T-cell (primary cell): ENCODE results near the gene MCHR1. TPM values are rescaled to one million over a fixed set of nuclear protein-coding genes. Genes with fewer than 3 reads are reported as not detected.

Source experiments
- ATAC-seq, 4 experiments: fragments of 200-7000 bp in 3 of 4; fragments of 150-1000 bp in 1 of 4; cut with Tn5 transposase; replicated peaks in 1 of 4; 1 replicate in 3 of 4; 2 replicates in 1 of 4; pipeline ENCODE4 v1.10.0; 2021; ENCODE audit warnings: moderate library complexity in 3 of 4, mild to moderate bottlenecking in 2 of 4, moderate number of reproducible peaks in 1 of 4
- CTCF ChIA-PET, 2 donors: fragments of 300-600 bp; sonication (Branson Sonifier 250); formaldehyde crosslinking; loops; one replicate each; lab custom pipeline; 2022; ENCODE audit warnings: antibody characterized with exemption in 2 of 2; lab: Charles Lee
- POLR2A ChIA-PET, 2 donors: fragments of 300-600 bp; sonication (Branson Sonifier 250); formaldehyde crosslinking; loops; one replicate each; lab custom pipeline; 2022; ENCODE audit warnings: antibody characterized with exemption in 2 of 2; lab: Charles Lee
- DNase-seq, 35 experiments: peaks; one replicate each; pipeline versions ENCODE4 v3.0.0 to v3.0.0-alpha.2; 2013 to 2023
- H3K27ac ChIP-seq: one replicate; pipeline ENCODE4 v1.5.1; 2013; ENCODE audit warnings: low read length
- H3K27me3 ChIP-seq, 2 experiments: replicated peaks in 1 of 2; 1 replicate in 1 of 2; 2 replicates in 1 of 2; pipeline versions ENCODE4 v1.6.1 to v1.7.0; 2013; ENCODE audit warnings: low read length in 1 of 2, mixed read lengths in 1 of 2; ENCODE audit not compliant: control insufficient read depth in 2 of 2, insufficient read depth in 2 of 2; ENCODE audit errors: extremely low read depth in 1 of 2
- H3K36me3 ChIP-seq, 2 donors: 1 replicate in 1 of 2; 2 replicates in 1 of 2; pipeline versions ENCODE4 v1.6.1 to v1.7.0; 2013; ENCODE audit warnings: low read length in 1 of 2; ENCODE audit not compliant: control insufficient read depth in 2 of 2, insufficient read depth in 1 of 2; ENCODE audit errors: extremely low read depth in 1 of 2
- H3K4me1 ChIP-seq, 2 experiments: 1 replicate in 1 of 2; 2 replicates in 1 of 2; pipeline versions ENCODE4 v1.6.1 to v1.7.0; 2013; ENCODE audit warnings: low read length in 2 of 2, mixed read lengths in 1 of 2; ENCODE audit not compliant: insufficient read depth in 2 of 2, control insufficient read depth in 1 of 2; ENCODE audit errors: extremely low read depth in 1 of 2
- H3K4me3 ChIP-seq, 2 donors: 1 replicate in 1 of 2; 2 replicates in 1 of 2; pipeline versions ENCODE4 v1.5.1 to v1.7.0; 2013; ENCODE audit warnings: mild to moderate bottlenecking in 2 of 2, low read length in 1 of 2, moderate library complexity in 1 of 2; ENCODE audit not compliant: control insufficient read depth in 1 of 2; ENCODE audit errors: extremely low read depth in 1 of 2
- H3K9me3 ChIP-seq: 2 replicates; pipeline ENCODE4 v1.7.0; 2013
- H3K27ac Mint-ChIP-seq, 2 donors: one replicate each; pipeline ENCODE4 v1.8.0; 2020 to 2021; ENCODE audit warnings: mild to moderate bottlenecking in 2 of 2, mixed read lengths in 2 of 2
- H3K27me3 Mint-ChIP-seq, 2 donors: one replicate each; pipeline ENCODE4 v1.8.0; 2021 to 2022; ENCODE audit warnings: mixed read lengths in 2 of 2
- H3K36me3 Mint-ChIP-seq: one replicate; pipeline ENCODE4 v1.8.0; 2021; ENCODE audit warnings: mixed read lengths
- H3K4me1 Mint-ChIP-seq, 3 donors: one replicate each; pipeline ENCODE4 v1.8.0; 2020 to 2022; ENCODE audit warnings: mixed read lengths in 3 of 3, mild to moderate bottlenecking in 1 of 3
- H3K4me3 Mint-ChIP-seq, 3 donors: one replicate each; pipeline ENCODE4 v1.8.0; 2020 to 2022; ENCODE audit warnings: mild to moderate bottlenecking in 3 of 3, mixed read lengths in 3 of 3, moderate library complexity in 3 of 3
- H3K9me3 Mint-ChIP-seq, 3 donors: one replicate each; pipeline ENCODE4 v1.8.0; 2020 to 2022; ENCODE audit warnings: mixed read lengths in 3 of 3
- WGBS: methylation state at CpG from one replicate; pipeline ENCODE4 v1.1.5; 2013; ENCODE audit warnings: missing lambda C conversion rate; ENCODE audit not compliant: insufficient coverage; 5-methylcytosine and 5-hydroxymethylcytosine counted together
- total RNA-seq, 35 experiments: library from RNA in 6 of 35; stranded (reverse) in 6 of 35; fragments of 120-200 nt in 1 of 35; gene quantifications; one replicate each; pipeline versions ENCODE4 v1.2.1 to v1.2.4 and lab custom pipeline; 2013 to 2026

The MCHR1 gene
- total RNA-seq, 5 donors from 2014 or later (not counting 1 experiment from before 2014, with no cell fraction given) = not detected

- no peaks in the 10 kb centered on the region for H3K36me3 ChIP-seq
- H3K4me3 ChIP-seq = no peak overlapping the region
- peaks cover 4 to 18% (median 5%) of the 10 kb centered on the region in 3 donors for H3K4me1 Mint-ChIP-seq
- H3K4me1 ChIP-seq = no peaks in the 10 kb centered on the region
- ATAC-seq = no peak
- 83% methylated on average over 7 of the region's 8 CpGs for WGBS
- no peak overlapping the region for H3K27ac ChIP-seq
- no peaks in the 10 kb centered on the region for H3K27me3 Mint-ChIP-seq
- ChIA-PET POLR2A (no interaction called here), CTCF (no interaction called here)
- no peak overlapping the region for H3K27ac Mint-ChIP-seq
- H3K9me3 ChIP-seq = no peaks in the 10 kb centered on the region
- no peaks in the 10 kb centered on the region for H3K36me3 Mint-ChIP-seq
- no peak overlapping the region for H3K4me3 Mint-ChIP-seq
- DNase-seq = no peak
- no peaks in the 10 kb centered on the region for H3K27me3 ChIP-seq
- H3K9me3 Mint-ChIP-seq = no peaks in the 10 kb centered on the region
Measured at GRCh38 chr22:40690370-40690769, 11.1 kb downstream of the MCHR1 start.

GRCh38 chr22:40691532-40691931 lies 12.2 kb downstream of the MCHR1 start:
- POLR2A ChIA-PET = interaction anchor here in 1 of 2 donors (0.6 to 0.7 kb wide), 2 partner anchors 9 to 28 kb away, joined by 5 read pairs; no protein-coding TSS in a partner anchor
- DNase-seq = no peak
- Mint-ChIP-seq H3K4me3 (no peak overlapping the region), H3K36me3 (no peaks in the 10 kb centered on the region), H3K27ac (no peak overlapping the region), H3K9me3 (no peaks in the 10 kb centered on the region), H3K4me1 (peaks cover 1 to 18% (median 2%) of the 10 kb centered on the region in 3 donors), H3K27me3 (no peaks in the 10 kb centered on the region)
- no peak for ATAC-seq
- CTCF ChIA-PET = interaction anchor here in 1 of 2 donors (0.6 to 0.8 kb wide), 2 partner anchors 45 to 960 kb away, joined by 4 to 6 read pairs; no protein-coding TSS in a partner anchor
- H3K27me3 ChIP-seq = peaks cover 0 to 6% of the 10 kb centered on the region in 2 experiments
- H3K36me3 ChIP-seq = no peaks in the 10 kb centered on the region
- no peak overlapping the region for H3K4me3 ChIP-seq
- no peak overlapping the region for H3K27ac ChIP-seq
- H3K4me1 ChIP-seq = no peaks in the 10 kb centered on the region
- no peaks in the 10 kb centered on the region for H3K9me3 ChIP-seq

GRCh38 chr22:40694411-40694810 lies 15.1 kb downstream of the MCHR1 start:
- Histone ChIP-seq H3K27ac (no peak overlapping the region), H3K36me3 (no peaks in the 10 kb centered on the region), H3K4me1 (no peaks in the 10 kb centered on the region), H3K4me3 (no peak overlapping the region), H3K27me3 (peaks cover 0 to 6% of the 10 kb centered on the region in 2 experiments), H3K9me3 (no peaks in the 10 kb centered on the region)
- Mint-ChIP-seq H3K4me3 (no peak overlapping the region), H3K9me3 (no peaks in the 10 kb centered on the region), H3K36me3 (no peaks in the 10 kb centered on the region), H3K27me3 (no peaks in the 10 kb centered on the region), H3K4me1 (peaks cover 0 to 18% (median 0%) of the 10 kb centered on the region in 3 donors), H3K27ac (no peak overlapping the region)
- ATAC-seq = no peak
- POLR2A ChIA-PET = no interaction called here
- no peak for DNase-seq
- CTCF ChIA-PET = no interaction called here
- 71% methylated on average over 7 of the region's 7 CpGs for WGBS

GRCh38 chr22:40701274-40701673 lies 22.0 kb downstream of the MCHR1 start:
- Mint-ChIP-seq H3K4me3 (no peak overlapping the region), H3K27ac (peak overlapping the region; percentile 32 to 64), H3K27me3 (no peaks in the 10 kb centered on the region), H3K9me3 (no peaks in the 10 kb centered on the region), H3K36me3 (no peaks in the 10 kb centered on the region), H3K4me1 (peaks cover 14 to 20% (median 17%) of the 10 kb centered on the region in 3 donors)
- POLR2A ChIA-PET = interaction anchor here in 1 of 2 donors (0.7 kb wide), 1 partner anchor 10 kb away, joined by 5 read pairs; no protein-coding TSS in a partner anchor
- Histone ChIP-seq H3K4me1 (peaks cover 6 to 8% of the 10 kb centered on the region in 2 experiments), H3K27ac (no peak overlapping the region), H3K27me3 (no peaks in the 10 kb centered on the region), H3K36me3 (no peaks in the 10 kb centered on the region), H3K9me3 (no peaks in the 10 kb centered on the region), H3K4me3 (no peak overlapping the region)
- CTCF ChIA-PET = interaction anchor here in 1 of 2 donors (0.6 kb wide), 1 partner anchor 213 kb away, joined by 3 read pairs; no protein-coding TSS in a partner anchor
- DNase-seq (no peak), ATAC-seq (no peak)
- WGBS = 98% methylated on average over 5 of the region's 7 CpGs

- Mint-ChIP-seq H3K27me3 (no peaks in the 10 kb centered on the region), H3K4me3 (no peak overlapping the region), H3K4me1 (peaks cover 14 to 20% (median 17%) of the 10 kb centered on the region in 3 donors), H3K36me3 (no peaks in the 10 kb centered on the region), H3K9me3 (no peaks in the 10 kb centered on the region), H3K27ac (no peak overlapping the region)
- no peaks in the 10 kb centered on the region for H3K36me3 ChIP-seq
- 86% methylated on average over 1 of the region's 1 CpG for WGBS
- H3K4me3 ChIP-seq = no peak overlapping the region
- H3K9me3 ChIP-seq = no peaks in the 10 kb centered on the region
- CTCF ChIA-PET = no interaction called here
- H3K4me1 ChIP-seq = peaks cover 6 to 8% of the 10 kb centered on the region in 2 experiments
- H3K27me3 ChIP-seq = no peaks in the 10 kb centered on the region
- DNase-seq (no peak), ATAC-seq (no peak)
- POLR2A ChIA-PET = no interaction called here
- H3K27ac ChIP-seq = no peak overlapping the region
Measured at GRCh38 chr22:40703174-40703573, 23.9 kb downstream of the MCHR1 start.

- H3K36me3 Mint-ChIP-seq = no peaks in the 10 kb centered on the region
- no peaks in the 10 kb centered on the region for H3K36me3 ChIP-seq
- H3K27ac Mint-ChIP-seq = no peak overlapping the region
- peaks cover 14 to 20% (median 17%) of the 10 kb centered on the region in 3 donors for H3K4me1 Mint-ChIP-seq
- H3K9me3 Mint-ChIP-seq = no peaks in the 10 kb centered on the region
- H3K4me1 ChIP-seq = peaks cover 6 to 8% of the 10 kb centered on the region in 2 experiments
- CTCF ChIA-PET = no interaction called here
- no peak for DNase-seq
- H3K4me3 ChIP-seq = no peak overlapping the region
- H3K27me3 ChIP-seq = no peaks in the 10 kb centered on the region
- no peak for ATAC-seq
- 88% methylated on average over 1 of the region's 5 CpGs for WGBS
- H3K27ac ChIP-seq = no peak overlapping the region
- POLR2A ChIA-PET = no interaction called here
- H3K27me3 Mint-ChIP-seq = no peaks in the 10 kb centered on the region
- H3K4me3 Mint-ChIP-seq = no peak overlapping the region
- H3K9me3 ChIP-seq = no peaks in the 10 kb centered on the region
Measured at GRCh38 chr22:40703736-40704135, 24.5 kb downstream of the MCHR1 start.
